GM21723 (cell line): Measurements from ENCODE around the gene ABLIM1.

Source experiments
- ATAC-seq: cut with Tn5 transposase; IDR thresholded peaks from one replicate; pipeline ENCODE4 v1.9.1; 2021; ENCODE audit warnings: mild to moderate bottlenecking, moderate library complexity; ENCODE audit not compliant: unreplicated experiment

Gene ABLIM1

GRCh38 chr10:114548662-114549061, 109.4 kb downstream of the ABLIM1 start:
- ATAC-seq: no peak

- ATAC-seq: no peak
Observed at GRCh38 chr10:114547514-114547913, 110.6 kb downstream of the ABLIM1 start.

GRCh38 chr10:114547056-114547455, 111.0 kb downstream of the ABLIM1 start:
- ATAC-seq: no peak

- no peak for ATAC-seq
Observed at GRCh38 chr10:114545819-114546218, 112.3 kb downstream of the ABLIM1 start.

GRCh38 chr10:114545071-114545470, 113.0 kb downstream of the ABLIM1 start:
- ATAC-seq: no peak

- peak; percentile 98 for ATAC-seq
Observed at GRCh38 chr10:114544045-114544659, 113.9 kb downstream of the ABLIM1 start.

- no peak for ATAC-seq
Observed at GRCh38 chr10:114543456-114543855, 114.6 kb downstream of the ABLIM1 start.

- no peak for ATAC-seq
Observed at GRCh38 chr10:114542373-114542772, 115.7 kb downstream of the ABLIM1 start.

GRCh38 chr10:114541797-114542160, 116.3 kb downstream of the ABLIM1 start:
- no peak for ATAC-seq

GRCh38 chr10:114541081-114541796, 116.8 kb downstream of the ABLIM1 start:
- peak; percentile 24 for ATAC-seq

- no peak for ATAC-seq
Observed at GRCh38 chr10:114540236-114540635, 117.8 kb downstream of the ABLIM1 start.

- ATAC-seq: no peak
Observed at GRCh38 chr10:114539623-114540022, 118.5 kb downstream of the ABLIM1 start.

- ATAC-seq: peak; percentile 58
Observed at GRCh38 chr10:114538181-114538906, 119.7 kb downstream of the ABLIM1 start.

- ATAC-seq: no peak
Observed at GRCh38 chr10:114537736-114538135, 120.3 kb downstream of the ABLIM1 start.

- ATAC-seq: no peak
Observed at GRCh38 chr10:114534571-114534981, 123.5 kb downstream of the ABLIM1 start.

GRCh38 chr10:114532226-114532625, 125.8 kb downstream of the ABLIM1 start:
- ATAC-seq: no peak

- ATAC-seq: peak; percentile 96
Observed at GRCh38 chr10:114526504-114527238, 131.4 kb downstream of the ABLIM1 start.

GRCh38 chr10:114526126-114526503, 132.0 kb downstream of the ABLIM1 start:
- peak; percentile 46 for ATAC-seq

GRCh38 chr10:114525368-114525949, 132.6 kb downstream of the ABLIM1 start:
- no peak for ATAC-seq

GRCh38 chr10:114523876-114524275, 134.2 kb downstream of the ABLIM1 start:
- no peak for ATAC-seq

GRCh38 chr10:114521255-114521654, 136.8 kb downstream of the ABLIM1 start:
- ATAC-seq: no peak
